NCI-H1694 treated with DMSO at 0.1 percent for 48 hours (cell line): ENCODE results near the gene SAPCD2.

Source experiments
- DNase-seq: peaks from one replicate; lab custom pipeline; 2025; lab: John Stamatoyannopoulos, UW

Gene SAPCD2

DNA sequence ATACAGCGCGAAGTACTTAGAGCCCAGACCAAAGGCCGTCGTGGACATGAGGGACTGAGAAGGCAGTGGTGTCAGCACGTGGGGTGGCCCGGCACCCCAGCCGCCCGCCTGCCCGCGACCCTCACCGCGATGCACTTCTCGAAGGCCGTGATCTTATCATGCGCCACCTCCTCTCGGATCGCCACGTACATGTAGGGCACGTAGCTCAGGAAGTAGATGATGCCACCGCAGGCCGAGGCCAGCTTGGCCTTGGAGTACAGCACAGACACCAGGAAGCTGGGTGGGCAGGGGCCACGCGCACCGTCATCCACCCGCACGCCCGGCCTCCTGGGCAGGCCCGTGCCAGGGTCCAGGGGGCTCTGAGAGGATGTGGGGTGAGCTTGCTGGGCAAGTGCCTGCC lies 53.3 kb downstream of the SAPCD2 start:
- no peak for DNase-seq

DNA sequence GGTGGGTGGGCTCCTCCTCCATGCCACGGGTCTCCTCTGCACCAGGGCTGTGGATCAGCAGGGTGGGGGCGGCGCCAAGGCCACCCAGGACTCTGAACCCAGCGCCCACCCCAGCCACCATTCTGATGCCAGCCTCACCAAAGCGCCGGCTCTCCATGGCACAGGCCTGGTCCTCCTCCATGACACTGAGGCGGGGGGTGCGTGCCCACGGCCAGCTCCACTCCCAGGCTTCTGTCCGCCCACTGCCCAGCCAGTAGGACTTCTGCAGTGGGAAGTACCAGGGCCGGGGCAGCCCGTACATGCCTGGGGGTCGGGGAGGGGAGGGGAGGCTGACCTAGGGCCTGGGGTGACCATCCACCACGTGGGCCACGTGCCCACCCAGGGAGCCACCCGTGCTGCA lies 53.9 kb downstream of the SAPCD2 start:
- no peak for DNase-seq

DNA sequence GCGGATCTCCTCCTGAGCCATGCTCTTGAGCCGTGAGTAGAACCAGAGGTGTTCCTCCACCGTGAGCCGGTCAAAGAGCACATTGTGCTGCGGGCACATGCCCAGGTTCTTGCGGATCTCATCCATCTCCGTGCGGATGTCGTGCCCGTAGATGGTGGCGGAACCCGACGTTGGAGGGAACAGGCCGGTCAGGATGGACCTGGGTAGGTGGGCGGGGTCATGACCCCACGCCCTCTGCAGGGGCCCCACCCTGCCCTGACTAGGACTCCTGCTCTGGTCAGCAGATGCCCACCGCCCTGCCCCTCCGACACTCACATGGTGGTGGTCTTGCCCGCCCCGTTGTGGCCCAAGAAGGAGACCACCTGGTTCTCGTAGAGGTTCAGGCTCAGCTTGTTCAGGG lies 54.4 kb downstream of the SAPCD2 start:
- DNase-seq: no peak

DNA sequence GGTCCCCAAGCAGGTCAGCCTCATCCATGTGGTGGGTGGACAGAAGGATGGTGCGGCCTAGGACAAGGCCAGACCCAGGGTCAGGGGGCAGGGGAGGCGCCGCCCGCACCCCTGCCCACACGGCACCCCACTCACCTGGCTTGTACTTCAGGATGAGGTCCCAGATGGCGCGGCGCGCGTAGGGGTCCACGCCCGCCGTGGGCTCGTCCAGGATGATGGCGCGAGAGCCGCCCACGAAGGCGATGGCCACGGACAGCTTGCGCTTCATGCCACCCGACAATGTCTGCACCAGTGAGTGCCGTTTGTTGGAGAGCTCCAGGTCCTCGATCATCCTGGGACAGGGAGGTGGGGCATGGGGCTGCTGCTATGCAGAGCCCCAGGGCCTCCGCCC lies 54.8 kb downstream of the SAPCD2 start:
- no peak for DNase-seq

DNA sequence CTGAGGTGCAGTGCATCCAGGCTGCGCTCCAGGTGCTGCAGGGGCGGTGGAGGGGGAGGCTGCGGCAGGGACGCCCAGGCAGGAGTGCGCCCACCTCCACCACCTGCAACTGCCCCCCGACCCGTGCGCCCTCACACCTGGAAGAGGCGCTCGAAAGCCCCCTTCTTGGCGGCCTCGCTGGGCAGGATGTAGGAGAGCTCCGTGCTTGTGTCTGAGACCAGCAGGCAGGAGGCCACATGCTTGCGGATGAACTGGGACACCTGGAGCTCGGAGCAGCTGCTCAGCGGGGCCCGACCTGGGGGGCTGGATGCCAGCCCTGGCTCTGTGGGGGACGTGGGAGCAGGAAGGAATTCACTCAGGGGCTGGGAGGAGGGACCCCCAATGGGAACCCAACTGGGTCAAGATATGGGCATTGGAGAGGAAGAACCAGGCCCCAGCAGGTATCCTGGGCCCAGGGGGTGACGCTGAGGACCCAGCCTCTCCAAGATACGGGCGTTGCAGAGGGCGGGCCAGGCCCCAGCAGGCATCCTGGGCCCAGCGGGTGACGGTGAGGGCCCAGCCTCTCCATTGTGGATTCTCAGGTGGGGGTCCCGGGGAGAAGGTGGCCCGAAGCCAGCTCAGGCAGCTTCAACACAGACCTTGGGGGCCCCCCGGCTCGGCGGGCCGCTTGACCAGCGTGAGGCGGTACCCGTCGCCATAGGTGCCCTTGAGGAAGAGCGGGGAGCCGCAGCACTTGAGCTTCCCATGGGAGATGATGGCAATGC lies 55.4 kb downstream of the SAPCD2 start:
- no peak for DNase-seq

DNA sequence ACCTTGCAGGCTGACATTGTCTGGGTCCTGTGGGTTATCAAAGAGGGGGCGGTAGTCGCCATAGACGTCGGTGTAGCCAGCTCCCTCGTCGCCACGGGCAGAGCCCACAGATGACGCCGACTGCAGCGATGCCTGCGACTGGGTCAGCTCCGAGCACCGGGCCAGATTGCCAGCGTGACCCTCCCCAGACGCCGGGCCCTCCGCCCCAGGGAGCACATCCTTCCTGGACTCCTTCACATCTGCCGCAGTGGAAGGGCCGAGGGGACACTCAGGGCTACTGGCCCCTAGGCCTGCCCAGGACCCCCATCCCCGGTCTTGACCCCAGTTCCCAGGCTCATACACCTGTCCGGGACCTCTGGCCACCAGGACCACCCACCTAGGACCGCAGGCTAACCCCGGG lies 56.2 kb downstream of the SAPCD2 start:
- no peak for DNase-seq

GRCh38 chr9:137013571-137013940 lies 56.8 kb downstream of the SAPCD2 start:
- no peak for DNase-seq

GRCh38 chr9:137012694-137013570 lies 57.4 kb downstream of the SAPCD2 start:
- no peak for DNase-seq
